HG03064 (cell line): ENCODE results near the gene CTSK.

ENCODE experiments used
- ATAC-seq: cut with Tn5 transposase; IDR thresholded peaks from one replicate; pipeline ENCODE4 v1.9.1; 2021; ENCODE audit warnings: low read depth; ENCODE audit not compliant: unreplicated experiment

CTSK gene

GRCh38 chr1:150763018-150763417 is 45.0 kb downstream of the CTSK start:
- no peak for ATAC-seq

- no peak for ATAC-seq
Measured at GRCh38 chr1:150762552-150762951, 45.5 kb downstream of the CTSK start.

GRCh38 chr1:150761801-150762200 is 46.3 kb downstream of the CTSK start:
- ATAC-seq = no peak

- ATAC-seq = no peak
Measured at GRCh38 chr1:150760013-150760412, 48.0 kb downstream of the CTSK start.

- ATAC-seq = no peak
Measured at GRCh38 chr1:150753416-150753815, 54.6 kb downstream of the CTSK start.

GRCh38 chr1:150751443-150751842 is 56.6 kb downstream of the CTSK start:
- ATAC-seq = no peak

- ATAC-seq = no peak
Measured at GRCh38 chr1:150749720-150750311, 58.2 kb downstream of the CTSK start.

- no peak for ATAC-seq
Measured at GRCh38 chr1:150748878-150749719, 59.0 kb downstream of the CTSK start.
